ENCODE measurements around the gene LRFN4. TPM values are rescaled to one million over a fixed set of nuclear protein-coding genes. Genes with fewer than 3 reads are reported as not detected.

LRFN4 gene
- total and polyA plus RNA-seq, 2 of the 13 experiments (the other 11 are each of a cell fraction or from before 2014, with no cell fraction given): 1.3 to 6.8 TPM

DNA sequence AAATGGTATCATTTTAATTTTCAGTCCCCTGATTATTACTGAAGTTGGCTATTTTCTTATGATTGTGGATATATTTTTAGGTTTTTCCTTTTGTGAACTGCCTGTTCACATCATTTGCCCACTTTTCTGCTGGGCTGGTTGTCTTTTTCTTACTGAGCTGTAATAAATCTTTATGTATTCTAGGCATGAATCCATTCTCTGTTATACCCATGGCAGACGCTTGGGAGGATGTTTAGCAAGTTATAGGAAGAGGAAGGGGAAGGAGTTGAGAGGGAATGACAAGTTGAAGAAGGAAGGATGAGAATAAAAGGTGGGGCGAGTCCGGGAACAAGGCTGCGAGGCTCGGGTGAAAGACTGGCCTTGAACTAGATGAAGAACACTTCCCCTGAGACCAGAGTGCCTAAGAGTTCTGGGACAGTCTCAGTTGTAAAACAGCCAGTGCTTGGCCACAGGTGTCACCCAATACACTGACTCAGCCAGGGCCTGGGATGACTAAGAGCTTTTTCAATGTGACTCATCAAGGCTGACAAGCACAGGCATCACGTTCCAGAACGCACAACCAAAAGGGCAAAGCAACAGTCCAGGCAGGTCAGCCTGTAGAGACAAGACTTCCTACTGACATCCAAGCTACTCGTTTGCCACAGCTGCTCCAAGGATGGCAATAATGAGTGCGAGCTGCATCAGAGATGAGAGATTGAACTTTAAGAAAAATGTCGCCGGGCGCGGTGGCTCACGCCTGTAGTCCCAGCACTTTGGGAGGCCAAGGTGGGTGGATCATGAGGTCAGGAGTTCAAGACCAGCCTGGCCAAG, 35.2 kb downstream of the LRFN4 start (continued):
- TF ChIP-seq NFE2L2 (IDR thresholded peaks at IDR 0.05; ENCODE audit: low read length) (peak; percentile 90; the same call in 1 of the 2 replicates), TARDBP (CRISPR knock-in tag; IDR thresholded peaks at IDR 0.05) (peak; percentile 72; the same call in 1 of the 2 replicates), TGIF2 (CRISPR knock-in tag; IDR thresholded peaks at IDR 0.05) (peak; percentile 85), ZNF431 (CRISPR knock-in tag; IDR thresholded peaks at IDR 0.05; ENCODE audit: borderline replicate concordance, low read depth) (0 out of 2 replicates have a peak, but pooled peaks have one; percentile 29), MEIS2 (CRISPR knock-in tag; IDR thresholded peaks at IDR 0.05) (peak; percentile 66; the same call in 1 of the 2 replicates), EHMT2 (IDR thresholded peaks at IDR 0.05; ENCODE audit: borderline replicate concordance, low read depth, low read length) (no peak), MAFG (CRISPR knock-in tag; IDR thresholded peaks at IDR 0.05) (peak; percentile 99), CEBPG (CRISPR knock-in tag; IDR thresholded peaks at IDR 0.05) (0 out of 2 replicates have a peak, but pooled peaks have one; percentile 15), ZNF446 (CRISPR knock-in tag; IDR thresholded peaks at IDR 0.05) (no peak), ZNF589 (CRISPR knock-in tag; conservative IDR thresholded peaks at IDR 0.05) (no peak), ZNF713 (CRISPR knock-in tag; IDR thresholded peaks at IDR 0.05) (no peak), FOSL2 (CRISPR knock-in tag; IDR thresholded peaks at IDR 0.05) (peak; percentile 99), MAFF (IDR thresholded peaks at IDR 0.05; ENCODE audit: low read depth, low read length) (peak; percentile 96), STAG1 (CRISPR knock-in tag; IDR thresholded peaks at IDR 0.05) (peak; percentile 34; the same call in 1 of the 2 replicates), PITX1 (CRISPR knock-in tag; IDR thresholded peaks at IDR 0.05) (no peak), CHCHD3 (CRISPR knock-in tag; IDR thresholded peaks at IDR 0.05) (no peak), CREM (IDR thresholded peaks at IDR 0.05) (no peak; the same call in 1 of the 2 replicates), CREM (CRISPR knock-in tag; IDR thresholded peaks at IDR 0.05) (no peak), MAZ (IDR thresholded peaks at IDR 0.05; ENCODE audit: borderline replicate concordance, low read depth, low read length) (no peak), MAZ (CRISPR knock-in tag; IDR thresholded peaks at IDR 0.05; ENCODE audit: low read depth) (no peak), ZFYVE20 (CRISPR knock-in tag; IDR thresholded peaks at IDR 0.05; ENCODE audit: borderline replicate concordance, low read depth) (no peak)
- TF ChIP-seq, protein P1, sequence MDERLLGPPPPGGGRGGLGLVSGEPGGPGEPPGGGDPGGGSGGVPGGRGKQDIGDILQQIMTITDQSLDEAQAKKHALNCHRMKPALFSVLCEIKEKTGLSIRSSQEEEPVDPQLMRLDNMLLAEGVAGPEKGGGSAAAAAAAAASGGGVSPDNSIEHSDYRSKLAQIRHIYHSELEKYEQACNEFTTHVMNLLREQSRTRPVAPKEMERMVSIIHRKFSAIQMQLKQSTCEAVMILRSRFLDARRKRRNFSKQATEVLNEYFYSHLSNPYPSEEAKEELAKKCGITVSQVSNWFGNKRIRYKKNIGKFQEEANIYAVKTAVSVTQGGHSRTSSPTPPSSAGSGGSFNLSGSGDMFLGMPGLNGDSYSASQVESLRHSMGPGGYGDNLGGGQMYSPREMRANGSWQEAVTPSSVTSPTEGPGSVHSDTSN (CRISPR knock-in tag; IDR thresholded peaks at IDR 0.05): peak; percentile 38; the same call in 1 of the 2 replicates
- TF ChIP-seq, protein P2, sequence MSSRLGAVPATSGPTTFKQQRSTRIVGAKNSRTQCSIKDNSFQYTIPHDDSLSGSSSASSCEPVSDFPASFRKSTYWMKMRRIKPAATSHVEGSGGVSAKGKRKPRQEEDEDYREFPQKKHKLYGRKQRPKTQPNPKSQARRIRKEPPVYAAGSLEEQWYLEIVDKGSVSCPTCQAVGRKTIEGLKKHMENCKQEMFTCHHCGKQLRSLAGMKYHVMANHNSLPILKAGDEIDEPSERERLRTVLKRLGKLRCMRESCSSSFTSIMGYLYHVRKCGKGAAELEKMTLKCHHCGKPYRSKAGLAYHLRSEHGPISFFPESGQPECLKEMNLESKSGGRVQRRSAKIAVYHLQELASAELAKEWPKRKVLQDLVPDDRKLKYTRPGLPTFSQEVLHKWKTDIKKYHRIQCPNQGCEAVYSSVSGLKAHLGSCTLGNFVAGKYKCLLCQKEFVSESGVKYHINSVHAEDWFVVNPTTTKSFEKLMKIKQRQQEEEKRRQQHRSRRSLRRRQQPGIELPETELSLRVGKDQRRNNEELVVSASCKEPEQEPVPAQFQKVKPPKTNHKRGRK (CRISPR knock-in tag; IDR thresholded peaks at IDR 0.05): no peak
- TF ChIP-seq, protein P3, sequence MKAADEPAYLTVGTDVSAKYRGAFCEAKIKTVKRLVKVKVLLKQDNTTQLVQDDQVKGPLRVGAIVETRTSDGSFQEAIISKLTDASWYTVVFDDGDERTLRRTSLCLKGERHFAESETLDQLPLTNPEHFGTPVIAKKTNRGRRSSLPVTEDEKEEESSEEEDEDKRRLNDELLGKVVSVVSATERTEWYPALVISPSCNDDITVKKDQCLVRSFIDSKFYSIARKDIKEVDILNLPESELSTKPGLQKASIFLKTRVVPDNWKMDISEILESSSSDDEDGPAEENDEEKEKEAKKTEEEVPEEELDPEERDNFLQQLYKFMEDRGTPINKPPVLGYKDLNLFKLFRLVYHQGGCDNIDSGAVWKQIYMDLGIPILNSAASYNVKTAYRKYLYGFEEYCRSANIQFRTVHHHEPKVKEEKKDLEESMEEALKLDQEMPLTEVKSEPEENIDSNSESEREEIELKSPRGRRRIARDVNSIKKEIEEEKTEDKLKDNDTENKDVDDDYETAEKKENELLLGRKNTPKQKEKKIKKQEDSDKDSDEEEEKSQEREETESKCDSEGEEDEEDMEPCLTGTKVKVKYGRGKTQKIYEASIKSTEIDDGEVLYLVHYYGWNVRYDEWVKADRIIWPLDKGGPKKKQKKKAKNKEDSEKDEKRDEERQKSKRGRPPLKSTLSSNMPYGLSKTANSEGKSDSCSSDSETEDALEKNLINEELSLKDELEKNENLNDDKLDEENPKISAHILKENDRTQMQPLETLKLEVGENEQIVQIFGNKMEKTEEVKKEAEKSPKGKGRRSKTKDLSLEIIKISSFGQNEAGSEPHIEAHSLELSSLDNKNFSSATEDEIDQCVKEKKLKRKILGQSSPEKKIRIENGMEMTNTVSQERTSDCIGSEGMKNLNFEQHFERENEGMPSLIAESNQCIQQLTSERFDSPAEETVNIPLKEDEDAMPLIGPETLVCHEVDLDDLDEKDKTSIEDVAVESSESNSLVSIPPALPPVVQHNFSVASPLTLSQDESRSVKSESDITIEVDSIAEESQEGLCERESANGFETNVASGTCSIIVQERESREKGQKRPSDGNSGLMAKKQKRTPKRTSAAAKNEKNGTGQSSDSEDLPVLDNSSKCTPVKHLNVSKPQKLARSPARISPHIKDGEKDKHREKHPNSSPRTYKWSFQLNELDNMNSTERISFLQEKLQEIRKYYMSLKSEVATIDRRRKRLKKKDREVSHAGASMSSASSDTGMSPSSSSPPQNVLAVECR (CRISPR knock-in tag; IDR thresholded peaks at IDR 0.05; ENCODE audit: borderline replicate concordance): peak; percentile 37; the same call in 1 of the 2 replicates
